NK-92 (cell line): ENCODE data around the gene RAB3A.

ENCODE experiments used
- DNase-seq: peaks from one replicate; lab custom pipeline; 2025; ENCODE audit not compliant: unreplicated experiment; lab: John Stamatoyannopoulos, UW

The RAB3A gene

GRCh38 chr19:18152817-18153555 lies 50.9 kb downstream of the RAB3A start, which contains the start of gene PIK3R2:
Gene PIK3R2 (plus strand): TSS chr19:18153163. CDS start chr19:18155880, 2,717 bp downstream.
- peak; percentile 98 for DNase-seq

GRCh38 chr19:18152442-18152816 lies 51.4 kb downstream of the RAB3A start:
- peak; percentile 88 for DNase-seq

GRCh38 chr19:18150776-18151624 lies 52.8 kb downstream of the RAB3A start:
- DNase-seq = no peak

- no peak for DNase-seq
Measured at GRCh38 chr19:18149596-18149975, 54.3 kb downstream of the RAB3A start.

GRCh38 chr19:18147396-18147795 lies 56.4 kb downstream of the RAB3A start:
- DNase-seq = no peak
